GM10266 (cell line): ENCODE results near the gene ITPR1.

Experiments used
- DNase-seq: peaks from one replicate; pipeline ENCODE4 v3.0.0; 2012; ENCODE audit errors: extremely low spot score
- TF ChIP-seq, protein P1 (sequence below): IDR thresholded peaks from 2 replicates; pipeline ENCODE4 v1.5.1; 2012; ENCODE audit warnings: mild to moderate bottlenecking, low read depth; ENCODE audit not compliant: control insufficient read depth, insufficient read depth; ENCODE audit errors: missing control alignments

Gene ITPR1

DNA sequence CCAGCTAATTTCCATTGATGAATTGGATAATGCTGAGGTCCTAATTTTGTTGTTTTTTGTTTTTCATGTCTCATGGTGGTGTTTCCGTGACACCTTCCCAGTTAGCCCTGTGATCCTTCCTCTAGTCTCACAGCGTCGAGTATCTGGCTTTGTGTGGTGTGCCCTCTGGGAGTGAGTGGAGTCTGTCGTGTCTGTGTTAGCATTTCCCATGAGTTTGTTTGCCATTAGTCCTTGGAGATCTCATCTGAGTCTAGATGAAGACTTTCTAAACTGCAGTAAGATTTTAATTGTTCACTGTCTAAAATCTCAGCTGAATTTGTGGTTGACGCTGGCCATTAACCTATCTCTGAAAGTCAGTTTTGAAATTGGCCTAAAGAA lies 224.2 kb downstream of the ITPR1 start:
- no peak for DNase-seq
- TF ChIP-seq, protein P1, sequence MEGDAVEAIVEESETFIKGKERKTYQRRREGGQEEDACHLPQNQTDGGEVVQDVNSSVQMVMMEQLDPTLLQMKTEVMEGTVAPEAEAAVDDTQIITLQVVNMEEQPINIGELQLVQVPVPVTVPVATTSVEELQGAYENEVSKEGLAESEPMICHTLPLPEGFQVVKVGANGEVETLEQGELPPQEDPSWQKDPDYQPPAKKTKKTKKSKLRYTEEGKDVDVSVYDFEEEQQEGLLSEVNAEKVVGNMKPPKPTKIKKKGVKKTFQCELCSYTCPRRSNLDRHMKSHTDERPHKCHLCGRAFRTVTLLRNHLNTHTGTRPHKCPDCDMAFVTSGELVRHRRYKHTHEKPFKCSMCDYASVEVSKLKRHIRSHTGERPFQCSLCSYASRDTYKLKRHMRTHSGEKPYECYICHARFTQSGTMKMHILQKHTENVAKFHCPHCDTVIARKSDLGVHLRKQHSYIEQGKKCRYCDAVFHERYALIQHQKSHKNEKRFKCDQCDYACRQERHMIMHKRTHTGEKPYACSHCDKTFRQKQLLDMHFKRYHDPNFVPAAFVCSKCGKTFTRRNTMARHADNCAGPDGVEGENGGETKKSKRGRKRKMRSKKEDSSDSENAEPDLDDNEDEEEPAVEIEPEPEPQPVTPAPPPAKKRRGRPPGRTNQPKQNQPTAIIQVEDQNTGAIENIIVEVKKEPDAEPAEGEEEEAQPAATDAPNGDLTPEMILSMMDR, result no peak

DNA sequence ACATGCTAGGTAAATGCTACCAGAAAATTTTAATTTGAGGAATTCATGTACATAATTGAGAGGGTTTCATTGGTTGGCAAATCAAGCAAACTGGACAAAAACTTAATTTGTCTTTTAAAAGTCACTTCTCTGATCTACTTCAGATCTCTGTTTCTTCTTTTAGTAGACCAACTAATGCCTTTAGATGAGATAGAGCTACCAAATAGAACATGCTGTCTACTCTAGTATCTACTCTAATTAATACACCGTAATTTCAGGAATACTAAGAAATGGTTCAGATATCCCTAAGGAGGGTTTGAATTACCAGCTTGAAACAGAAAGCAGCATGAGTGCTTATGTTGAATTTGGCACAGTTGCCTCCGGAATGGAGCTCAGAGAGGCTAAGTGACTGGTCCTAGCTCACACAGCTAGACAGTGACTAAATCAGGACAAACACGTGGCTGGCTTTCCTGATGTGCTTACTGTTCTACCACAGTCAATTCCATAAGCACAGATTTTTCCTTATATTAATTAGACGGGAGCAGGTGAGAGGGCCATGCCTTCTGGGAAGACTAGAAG lies 225.1 kb downstream of the ITPR1 start:
- no peak for DNase-seq
- TF ChIP-seq, protein P1, result no peak

DNA sequence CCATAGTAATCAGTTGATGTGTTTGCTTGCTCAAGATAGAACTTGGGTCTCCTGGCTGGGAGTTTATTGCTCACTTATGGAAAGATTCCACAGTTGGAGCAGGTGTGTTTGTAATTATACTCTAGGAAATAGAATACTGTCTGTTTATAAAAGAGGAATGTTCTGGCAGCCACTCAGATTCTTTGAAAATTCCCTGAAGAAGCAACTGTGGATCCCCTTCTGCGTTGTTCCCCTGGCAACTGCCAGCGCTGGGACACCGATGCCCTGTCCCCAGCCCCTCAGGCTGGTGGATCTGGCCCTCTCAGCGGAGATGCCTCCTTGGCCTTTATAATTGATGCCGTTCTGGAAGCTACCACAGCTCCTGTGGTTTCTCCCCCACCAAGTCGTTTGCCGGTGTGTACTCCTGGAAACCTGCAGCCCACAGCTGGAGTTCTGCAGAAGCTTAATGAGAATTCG lies 225.9 kb downstream of the ITPR1 start:
- DNase-seq, result no peak
- TF ChIP-seq, protein P1, result no peak

DNA sequence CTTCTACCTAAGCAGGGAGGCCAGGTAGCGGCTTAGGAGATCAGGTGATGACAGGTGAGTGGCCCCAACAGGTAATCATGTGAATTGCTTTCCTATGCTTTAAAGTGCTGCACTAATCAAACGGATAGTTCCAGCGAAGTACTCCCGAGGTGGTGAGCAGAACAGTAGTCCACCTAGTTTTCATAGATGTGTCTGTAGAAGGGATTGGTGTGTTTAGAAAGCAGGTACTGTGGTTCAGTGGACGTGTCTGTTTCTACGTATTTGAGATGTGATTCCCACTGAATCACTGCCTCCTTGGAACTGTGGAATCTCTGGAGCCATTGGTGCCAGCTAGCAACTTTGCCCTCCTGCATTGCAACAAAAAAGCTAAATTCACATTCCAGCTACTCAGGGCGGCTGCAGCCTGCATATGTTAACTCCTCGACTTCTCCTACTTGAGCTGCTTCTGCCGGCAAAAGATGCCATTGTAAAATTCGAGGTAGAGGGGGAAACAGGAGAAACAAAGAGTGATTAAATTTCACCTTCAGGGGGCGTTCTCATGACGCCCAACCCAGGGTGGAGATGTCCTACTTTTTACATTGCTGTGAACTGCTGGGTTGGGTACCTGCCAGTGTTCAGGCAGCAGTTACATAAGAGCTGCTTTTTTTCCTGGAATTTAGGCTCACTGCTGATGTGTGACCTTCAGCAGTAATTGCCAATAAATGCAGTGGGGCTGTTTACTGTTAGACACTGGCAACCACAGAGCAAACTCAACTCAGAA lies 227.3 kb downstream of the ITPR1 start:
- TF ChIP-seq, protein P1, result peak; percentile 43
- DNase-seq, result peak; percentile 41

DNA sequence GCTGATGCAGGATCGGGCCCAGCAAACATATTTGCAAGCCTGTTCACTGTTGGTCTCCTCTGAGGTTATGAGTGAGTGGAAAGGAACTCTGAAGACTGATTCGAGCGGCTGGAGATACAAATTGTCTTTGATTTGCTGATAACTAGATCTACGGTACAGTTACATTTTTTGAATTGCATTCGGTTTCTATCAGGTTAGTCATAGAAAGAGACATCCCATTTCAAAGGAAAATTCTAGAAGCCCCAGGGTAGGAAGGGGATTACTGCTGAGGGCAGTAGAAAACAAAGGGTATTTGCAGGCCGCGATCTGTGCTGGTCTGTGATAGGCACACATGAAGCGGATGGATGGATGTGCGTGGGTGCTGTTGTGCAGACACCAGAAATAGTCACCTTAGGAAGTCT lies 228.4 kb downstream of the ITPR1 start:
- TF ChIP-seq, protein P1, result no peak
- no peak for DNase-seq

DNA sequence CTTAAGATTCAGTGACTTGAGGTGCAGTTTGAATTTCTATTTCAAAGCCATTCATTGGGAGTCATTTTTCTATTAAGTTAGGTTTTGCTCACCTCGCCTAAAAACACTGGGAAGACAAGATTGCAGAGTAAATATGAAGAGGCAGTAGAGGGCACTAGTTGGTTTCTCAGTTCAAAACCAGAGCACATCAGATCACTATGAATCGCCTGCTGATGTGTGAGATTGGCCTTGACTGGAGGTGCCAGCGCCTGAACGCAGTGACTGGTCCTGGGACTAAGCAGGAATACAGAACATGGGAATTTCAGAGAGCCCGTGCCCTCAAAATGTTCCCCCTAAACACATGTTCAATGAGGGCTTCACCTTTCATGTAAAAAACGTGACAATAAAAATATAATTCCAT lies 229.0 kb downstream of the ITPR1 start:
- TF ChIP-seq, protein P1, result peak; percentile 55
- DNase-seq, result peak; percentile 43

DNA sequence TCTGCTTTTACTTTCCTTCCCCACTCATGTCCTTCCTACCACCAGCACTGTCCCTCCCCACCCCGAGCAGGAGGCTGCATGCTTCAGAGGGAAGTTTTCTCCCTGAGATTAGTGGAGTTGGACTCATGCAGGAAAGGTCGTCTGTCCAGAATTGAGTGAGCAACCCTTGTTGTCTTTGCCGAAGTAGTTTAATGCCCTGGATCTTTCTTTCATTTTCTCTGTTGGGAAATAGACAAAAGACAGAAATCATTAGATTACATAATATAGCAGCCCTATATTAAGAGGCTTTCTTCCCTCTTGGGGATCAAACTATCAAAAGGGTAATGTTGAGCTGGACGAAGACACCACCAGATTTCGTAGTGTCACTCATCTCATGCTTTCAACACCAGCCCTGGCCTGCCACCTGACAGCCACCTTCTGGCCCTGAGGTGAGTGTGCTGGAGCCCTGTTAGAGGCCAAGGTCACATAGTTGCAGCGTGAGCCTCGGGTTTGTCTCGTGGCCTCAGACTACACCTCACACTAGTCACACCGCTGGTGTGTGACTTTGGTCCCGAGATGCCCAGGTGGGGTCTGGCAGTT lies 231.0 kb downstream of the ITPR1 start:
- DNase-seq, result no peak
- TF ChIP-seq, protein P1, result no peak
